Prostate gland (tissue), 2 donors: Measurements from ENCODE around the gene PAX5.

Experiments
- CTCF ChIP-seq, 4 experiments: fragments of 200-600 bp in 2 of 4; fragments of 450-650 bp in 2 of 4; sonication (generic) in 2 of 4; IDR thresholded peaks; 1 replicate in 3 of 4; 2 replicates in 1 of 4; pipeline ENCODE4 v1.5.1; 2016 to 2019; ENCODE audit warnings: antibody characterized with exemption in 4 of 4, mild to moderate bottlenecking in 2 of 4, moderate library complexity in 2 of 4
- POLR2A ChIP-seq: fragments of 450-650 bp; IDR thresholded peaks from one replicate; pipeline ENCODE4 v1.6.1; 2016; ENCODE audit warnings: antibody characterized with exemption, mild to moderate bottlenecking
- POLR2AphosphoS5 ChIP-seq: sonication (generic); formaldehyde crosslinking; IDR thresholded peaks from one replicate; pipeline ENCODE4 v1.6.1; 2017; ENCODE audit warnings: antibody characterized with exemption

DNA sequence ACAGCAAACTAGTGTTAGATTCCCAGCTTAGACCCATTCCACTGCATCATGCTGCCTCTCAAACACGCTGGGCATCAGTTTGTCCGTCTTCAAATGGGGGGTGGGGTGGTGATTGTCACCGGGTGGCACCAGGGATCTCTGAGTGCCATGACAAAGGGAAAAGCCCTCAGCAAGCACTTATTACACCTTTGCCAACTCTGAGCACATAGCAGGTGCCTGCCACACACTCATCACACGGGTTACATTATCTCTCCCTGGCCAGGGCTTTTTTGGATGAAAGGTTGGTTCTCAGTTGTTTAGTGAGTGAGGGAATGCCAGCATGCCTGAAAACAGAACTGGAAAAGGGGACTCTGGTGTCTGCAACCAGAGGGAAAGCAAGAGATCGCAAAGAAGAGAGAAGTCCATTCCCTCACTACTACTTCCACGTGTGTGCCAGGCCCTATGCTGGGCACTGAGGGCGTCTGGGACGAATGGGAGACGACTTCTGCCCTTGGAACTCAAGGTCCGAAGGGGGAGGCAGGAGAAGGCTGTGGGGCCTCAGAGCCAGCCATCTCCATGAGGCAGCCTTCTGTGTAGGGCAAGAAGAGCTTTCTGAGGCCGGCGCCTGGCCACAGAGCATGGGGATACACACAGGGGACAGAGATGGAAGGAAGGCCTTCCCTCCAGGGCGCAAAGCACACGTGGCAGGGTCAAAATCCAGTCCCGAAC, 48.9 kb downstream of the PAX5 start:
- TF ChIP-seq POLR2A (no peak), CTCF (IDR thresholded peaks at IDR 0.05) (no peak), POLR2AphosphoS5 (no peak)
